ENCODE results near the gene SEMA6D.

DNA sequence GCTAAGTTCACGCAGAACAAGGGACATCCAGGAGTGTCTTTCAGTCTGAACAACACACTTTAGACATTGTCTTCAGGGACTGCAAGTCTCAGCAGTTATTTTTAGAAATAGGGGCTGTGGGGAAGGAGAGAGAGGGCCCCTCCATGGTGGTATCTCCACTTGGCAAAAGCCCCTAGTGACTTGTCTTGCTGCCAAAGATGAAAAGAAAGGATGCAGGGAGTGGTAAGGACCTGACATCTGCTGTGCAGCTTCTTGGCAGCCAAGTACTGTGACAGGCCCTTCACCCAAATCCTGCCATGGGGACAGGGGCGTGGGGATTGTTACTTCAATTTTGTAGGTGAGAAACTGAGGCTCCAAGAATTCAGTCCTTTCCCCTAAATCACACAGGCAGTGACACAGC lies 21.0 kb upstream of the SEMA6D start:
- TF ChIP-seq EP300 (IDR thresholded peaks at IDR 0.05) (no peak), POLR2A (IDR thresholded peaks at IDR 0.05) (no peak)
- TF ChIP-seq, protein P1, sequence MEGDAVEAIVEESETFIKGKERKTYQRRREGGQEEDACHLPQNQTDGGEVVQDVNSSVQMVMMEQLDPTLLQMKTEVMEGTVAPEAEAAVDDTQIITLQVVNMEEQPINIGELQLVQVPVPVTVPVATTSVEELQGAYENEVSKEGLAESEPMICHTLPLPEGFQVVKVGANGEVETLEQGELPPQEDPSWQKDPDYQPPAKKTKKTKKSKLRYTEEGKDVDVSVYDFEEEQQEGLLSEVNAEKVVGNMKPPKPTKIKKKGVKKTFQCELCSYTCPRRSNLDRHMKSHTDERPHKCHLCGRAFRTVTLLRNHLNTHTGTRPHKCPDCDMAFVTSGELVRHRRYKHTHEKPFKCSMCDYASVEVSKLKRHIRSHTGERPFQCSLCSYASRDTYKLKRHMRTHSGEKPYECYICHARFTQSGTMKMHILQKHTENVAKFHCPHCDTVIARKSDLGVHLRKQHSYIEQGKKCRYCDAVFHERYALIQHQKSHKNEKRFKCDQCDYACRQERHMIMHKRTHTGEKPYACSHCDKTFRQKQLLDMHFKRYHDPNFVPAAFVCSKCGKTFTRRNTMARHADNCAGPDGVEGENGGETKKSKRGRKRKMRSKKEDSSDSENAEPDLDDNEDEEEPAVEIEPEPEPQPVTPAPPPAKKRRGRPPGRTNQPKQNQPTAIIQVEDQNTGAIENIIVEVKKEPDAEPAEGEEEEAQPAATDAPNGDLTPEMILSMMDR (IDR thresholded peaks at IDR 0.05) = no peak
